IMR-90 (cell line): Measurements from ENCODE around the gene SNAPIN. TPM values are rescaled to one million over a fixed set of nuclear protein-coding genes. Genes with fewer than 3 reads are reported as not detected.

ENCODE experiments used
- ATAC-seq: fragments of 200-7000 bp; cut with Tn5 transposase; 2 replicates; pipeline ENCODE4 v1.9.1; 2020; ENCODE audit warnings: low read depth, mild to moderate bottlenecking, moderate library complexity
- BruUV-seq: library from RNA; stranded (reverse); fragments of 400-500 nt; replicated peaks from 2 replicates; lab custom pipeline; 2021; lab: Mats Ljungman, UMichigan
- CTCF ChIA-PET: fragments of 300-600 bp; formaldehyde crosslinking; extraction: SDS; loops from one replicate; lab custom pipeline; 2021; ENCODE audit warnings: antibody characterized with exemption; lab: Yijun Ruan, JAX
- POLR2A ChIA-PET: fragments of 300-600 bp; sonication (Branson Sonifier 250); formaldehyde crosslinking; loops from one replicate; lab custom pipeline; 2022; ENCODE audit warnings: antibody characterized with exemption; ENCODE audit not compliant: unreplicated experiment; lab: Charles Lee
- DNase-seq: peaks from one replicate; pipeline ENCODE4 v3.0.0; 2013
- H2AFZ ChIP-seq: replicated peaks from 2 replicates; pipeline ENCODE3; 2013; ENCODE audit warnings: low read length, mild to moderate bottlenecking; ENCODE audit not compliant: poor library complexity
- H2AK5ac ChIP-seq: 2 replicates; pipeline ENCODE4 v1.6.1; 2013; ENCODE audit warnings: low read depth, low read length, inconsistent platforms
- H2AK9ac ChIP-seq: replicated peaks from 2 replicates; pipeline ENCODE3; 2013; ENCODE audit warnings: mild to moderate bottlenecking, low read depth, low read length, moderate library complexity; ENCODE audit not compliant: poor library complexity
- H2BK120ac ChIP-seq: 2 replicates; pipeline ENCODE4 v1.6.1; 2013; ENCODE audit warnings: low read depth, low read length, inconsistent platforms
- H2BK15ac ChIP-seq: 3 replicates; pipeline ENCODE4 v1.6.1; 2013; ENCODE audit warnings: low read depth, low read length, inconsistent platforms
- H2BK20ac ChIP-seq: 2 replicates; pipeline ENCODE4 v1.6.1; 2013; ENCODE audit warnings: low read depth, mild to moderate bottlenecking, inconsistent platforms, low read length, moderate library complexity
- H2BK5ac ChIP-seq: 2 replicates; pipeline ENCODE4 v1.6.1; 2013; ENCODE audit warnings: mild to moderate bottlenecking, low read depth, low read length, inconsistent platforms; ENCODE audit not compliant: poor library complexity, severe bottlenecking
- H3K14ac ChIP-seq: replicated peaks from 2 replicates; pipeline ENCODE4 v1.6.1; 2013; ENCODE audit warnings: low read depth, low read length, inconsistent platforms
- H3K18ac ChIP-seq: 2 replicates; pipeline ENCODE4 v1.6.1; 2013; ENCODE audit warnings: low read depth, low read length, control low read depth
- H3K23ac ChIP-seq: 2 replicates; pipeline ENCODE4 v1.6.1; 2013; ENCODE audit warnings: low read depth, low read length, inconsistent platforms
- H3K27ac ChIP-seq: 2 replicates; pipeline ENCODE4 v1.5.1; 2013; ENCODE audit warnings: mild to moderate bottlenecking, control low read depth, low read length; ENCODE audit not compliant: insufficient read depth
- H3K27me3 ChIP-seq: 2 replicates; pipeline ENCODE4 v1.6.1; 2013; ENCODE audit warnings: low read length; ENCODE audit not compliant: control insufficient read depth, insufficient read depth
- H3K36me3 ChIP-seq: 2 replicates; pipeline ENCODE4 v1.6.1; 2013; ENCODE audit warnings: low read length, mixed read lengths; ENCODE audit not compliant: control insufficient read depth, insufficient read depth
- H3K4ac ChIP-seq: 2 replicates; pipeline ENCODE4 v1.6.1; 2013; ENCODE audit warnings: low read depth, low read length, inconsistent platforms
- H3K4me1 ChIP-seq: 2 replicates; pipeline ENCODE4 v1.6.1; 2013; ENCODE audit warnings: low read length, mixed read lengths; ENCODE audit not compliant: control insufficient read depth, insufficient read depth
- H3K4me2 ChIP-seq: 2 replicates; pipeline ENCODE4 v1.6.1; 2013; ENCODE audit warnings: low read depth, mild to moderate bottlenecking, control low read depth, low read length, moderate library complexity
- H3K4me3 ChIP-seq: 2 replicates; pipeline ENCODE4 v1.5.1; 2013; ENCODE audit warnings: low read depth, mild to moderate bottlenecking, control low read depth, low read length, moderate library complexity; ENCODE audit not compliant: insufficient read depth
- H3K56ac ChIP-seq: 2 replicates; pipeline ENCODE4 v1.6.1; 2013; ENCODE audit warnings: low read length, inconsistent platforms; ENCODE audit not compliant: insufficient read depth; ENCODE audit errors: extremely low read depth
- H3K79me1 ChIP-seq, 2 experiments: 2 replicates each; pipeline ENCODE4 v1.6.1; 2013; ENCODE audit warnings: low read length in 2 of 2, inconsistent platforms in 1 of 2, low read depth in 1 of 2
- H3K9ac ChIP-seq: 2 replicates; pipeline ENCODE4 v1.6.1; 2013; ENCODE audit warnings: low read depth, low read length, control low read depth
- H3K9me1 ChIP-seq: 2 replicates; pipeline ENCODE4 v1.6.1; 2013; ENCODE audit warnings: low read length, inconsistent platforms; ENCODE audit not compliant: insufficient read depth
- H3K9me3 ChIP-seq: 2 replicates; pipeline ENCODE4 v1.6.1; 2013; ENCODE audit warnings: low read length; ENCODE audit not compliant: control insufficient read depth, insufficient read depth
- H4K20me1 ChIP-seq: 2 replicates; pipeline ENCODE4 v1.6.1; 2013; ENCODE audit warnings: low read length, inconsistent platforms; ENCODE audit not compliant: insufficient read depth
- H4K5ac ChIP-seq: 2 replicates; pipeline ENCODE4 v1.6.1; 2013; ENCODE audit warnings: mild to moderate bottlenecking, low read depth, low read length, control low read depth
- H4K8ac ChIP-seq, 2 experiments: 2 replicates each; pipeline ENCODE4 v1.6.1; 2013; ENCODE audit warnings: low read depth in 2 of 2, low read length in 2 of 2, control low read depth in 1 of 2, inconsistent platforms in 1 of 2
- H4K91ac ChIP-seq: 2 replicates; pipeline ENCODE4 v1.6.1; 2013; ENCODE audit warnings: low read depth, low read length, inconsistent platforms; ENCODE audit not compliant: insufficient read depth
- CEBPB ChIP-seq: IDR thresholded peaks from 2 replicates; pipeline ENCODE4 v1.6.1; 2012; ENCODE audit warnings: low read depth, low read length, improper control_type of control experiment
- FOS ChIP-seq: fragments of 150-350 bp; IDR thresholded peaks from 2 replicates; pipeline ENCODE4 v1.6.1; 2016; ENCODE audit warnings: low read depth, low read length
- MAFK ChIP-seq: IDR thresholded peaks from 2 replicates; pipeline ENCODE4 v1.6.1; 2012; ENCODE audit warnings: low read depth, low read length, improper control_type of control experiment
- WGBS, 2 experiments: methylation state at CpG; one replicate each; pipeline versions ENCODE4 v1.1.5 to v1.1.7; 2013; ENCODE audit warnings: missing lambda C conversion rate in 2 of 2; ENCODE audit not compliant: insufficient read length in 1 of 2; ENCODE audit errors: extremely low coverage in 2 of 2; 5-methylcytosine and 5-hydroxymethylcytosine counted together
- dilution Hi-C: fragments of 300-500 bp; cut with HindIII; formaldehyde crosslinking; loops from one replicate; pipeline ENCODE4 v1.14.3; 2018; ENCODE audit warnings: low sequenced_read_pairs; ENCODE audit not compliant: unreplicated experiment
- in situ Hi-C: fragments of 300-500 bp; cut with MboI; formaldehyde crosslinking; loops from 3 replicates; pipeline ENCODE4 v1.14.3; 2019; ENCODE audit warnings: low sequenced_read_pairs, inconsistent platforms, mixed read lengths
- intact Hi-C: fragments of 100-400 bp; cut with micrococcal nuclease; formaldehyde crosslinking; loops from 2 replicates; pipeline ENCODE4 v1.10.0; 2022
- polyA plus RNA-seq, 3 experiments: library from polyadenylated mRNA; depleted of rRNA; stranded (reverse); fragments of >200 nt; gene quantifications; 2 replicates each; pipeline ENCODE4 v1.2.3, GENCODE V29; 2012; ENCODE audit warnings: low replicate concordance in 1 of 3
- total RNA-seq: library from RNA; depleted of rRNA; stranded (reverse); fragments of >200 nt; gene quantifications from 2 replicates; pipeline ENCODE4 v1.2.3, GENCODE V29; 2012
- TF ChIP-seq, protein P1 (sequence below): conservative IDR thresholded peaks from 2 replicates; pipeline ENCODE4 v1.5.1; 2012; ENCODE audit warnings: mild to moderate bottlenecking, low read depth, low read length, improper control_type of control experiment
- TF ChIP-seq, protein P2 (sequence below): fragments of 150-350 bp; IDR thresholded peaks from 2 replicates; pipeline ENCODE4 v1.6.1; 2017; ENCODE audit warnings: mild to moderate bottlenecking, antibody characterized with exemption, low read length, low read depth

The SNAPIN gene
- total and polyA plus RNA-seq, 2 of the 4 experiments (the other 2 are of a cell fraction) = 37.4 to 40.9 TPM

DNA sequence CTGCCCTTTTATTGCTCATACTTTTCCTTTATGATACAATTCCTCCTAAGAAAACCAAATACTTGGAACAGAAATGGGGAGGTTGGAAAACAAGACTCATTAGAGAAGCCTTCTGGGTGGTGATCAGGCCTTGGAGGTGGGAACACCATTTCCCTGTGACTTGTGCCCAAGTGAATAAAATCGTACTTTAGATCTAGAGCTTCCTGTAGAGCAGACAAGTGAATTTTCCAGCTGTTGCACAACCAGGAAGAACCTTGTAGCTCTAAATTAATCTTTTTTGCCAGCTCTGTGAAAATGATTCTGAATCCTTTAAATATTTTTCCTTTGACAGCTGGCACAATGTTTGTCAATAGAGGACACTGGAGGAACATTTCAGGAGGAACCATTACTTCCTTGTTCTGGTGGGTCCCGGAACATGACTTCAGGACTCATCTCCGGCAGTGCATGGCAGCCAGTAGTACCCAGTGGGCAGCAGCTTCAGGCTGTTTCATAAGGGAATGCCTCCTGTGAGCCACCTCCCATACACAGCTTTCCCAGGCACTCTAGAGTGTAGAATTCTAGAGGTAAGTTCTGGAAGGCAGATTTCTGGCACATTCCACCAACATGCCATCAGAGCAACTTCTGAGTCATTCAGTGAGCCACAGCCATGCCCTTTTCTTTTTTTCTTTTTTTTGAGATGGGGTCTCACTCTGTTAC is 5.5 kb upstream of the SNAPIN start:
- H3K9ac ChIP-seq = no peak overlapping the region

More for the DNA sequence above, 5.5 kb upstream of the SNAPIN start:
- Histone ChIP-seq H2AK5ac (no peak overlapping the region; the same call in 1 of the 2 replicates), H4K91ac (peak overlapping the region; percentile 11; the same call in 1 of the 2 replicates), H2BK20ac (0 out of 2 replicates have a peak overlapping the region, but pooled peaks have one; percentile 15), H3K27ac (no peak overlapping the region), H3K79me1 (no peaks in the 10 kb centered on the region), H2BK15ac (peak overlapping the region; percentile 42; the same call in 1 of the 3 replicates), H3K14ac (peak overlapping the region; percentile 25; the same call in 1 of the 2 replicates), H3K4me2 (no peak overlapping the region; the same call in 1 of the 2 replicates), H3K23ac (peak overlapping the region; percentile 55; the same call in 1 of the 2 replicates), H3K27me3 (no peaks in the 10 kb centered on the region), H3K56ac (no peak overlapping the region), H4K8ac (peak overlapping the region; percentile 75 to 83), H3K36me3 (no peaks in the 10 kb centered on the region), H3K9me3 (no peaks in the 10 kb centered on the region), H3K4me1 (peaks cover 7% of the 10 kb centered on the region), H3K9me1 (peaks cover 6% of the 10 kb centered on the region; the same call in 1 of the 2 replicates), H3K4me3 (no peak overlapping the region), H2BK120ac (no peak overlapping the region), H4K5ac (peak overlapping the region; percentile 77; the same call in 1 of the 2 replicates), H3K4ac (peak overlapping the region; percentile 52), H2BK5ac (no peak overlapping the region), H2AFZ (peak overlapping the region; percentile 84), H4K20me1 (no peaks in the 10 kb centered on the region), H3K18ac (peak overlapping the region; percentile 34; the same call in 1 of the 2 replicates), H2AK9ac (peak overlapping the region; percentile 25)
- dilution Hi-C loops = no loop called here
- 83% methylated on average over 1 of the region's 3 CpGs; no CpG with 5 or more reads in 1 of the 2 experiments for WGBS, 2 experiments
- no TSS peak for BruUV-seq
- ChIA-PET CTCF (interaction anchor here (1.7 kb wide), 1 partner anchor 81 kb away, joined by 5 read pairs; no protein-coding TSS in a partner anchor), POLR2A (no interaction called here)
- in situ Hi-C loops = no loop called here
- peak; percentile 64 for DNase-seq
- intact Hi-C loops = loop anchor here (1.0 kb wide), 1 partner anchor 81 kb away; no protein-coding TSS in a partner anchor
- ATAC-seq = peak; percentile 58
- TF ChIP-seq MAFK (no peak), FOS (0 out of 2 replicates have a peak, but pooled peaks have one; percentile 18), CEBPB (peak; percentile 51)
- TF ChIP-seq, protein P1, sequence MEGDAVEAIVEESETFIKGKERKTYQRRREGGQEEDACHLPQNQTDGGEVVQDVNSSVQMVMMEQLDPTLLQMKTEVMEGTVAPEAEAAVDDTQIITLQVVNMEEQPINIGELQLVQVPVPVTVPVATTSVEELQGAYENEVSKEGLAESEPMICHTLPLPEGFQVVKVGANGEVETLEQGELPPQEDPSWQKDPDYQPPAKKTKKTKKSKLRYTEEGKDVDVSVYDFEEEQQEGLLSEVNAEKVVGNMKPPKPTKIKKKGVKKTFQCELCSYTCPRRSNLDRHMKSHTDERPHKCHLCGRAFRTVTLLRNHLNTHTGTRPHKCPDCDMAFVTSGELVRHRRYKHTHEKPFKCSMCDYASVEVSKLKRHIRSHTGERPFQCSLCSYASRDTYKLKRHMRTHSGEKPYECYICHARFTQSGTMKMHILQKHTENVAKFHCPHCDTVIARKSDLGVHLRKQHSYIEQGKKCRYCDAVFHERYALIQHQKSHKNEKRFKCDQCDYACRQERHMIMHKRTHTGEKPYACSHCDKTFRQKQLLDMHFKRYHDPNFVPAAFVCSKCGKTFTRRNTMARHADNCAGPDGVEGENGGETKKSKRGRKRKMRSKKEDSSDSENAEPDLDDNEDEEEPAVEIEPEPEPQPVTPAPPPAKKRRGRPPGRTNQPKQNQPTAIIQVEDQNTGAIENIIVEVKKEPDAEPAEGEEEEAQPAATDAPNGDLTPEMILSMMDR = no peak
- TF ChIP-seq, protein P2, sequence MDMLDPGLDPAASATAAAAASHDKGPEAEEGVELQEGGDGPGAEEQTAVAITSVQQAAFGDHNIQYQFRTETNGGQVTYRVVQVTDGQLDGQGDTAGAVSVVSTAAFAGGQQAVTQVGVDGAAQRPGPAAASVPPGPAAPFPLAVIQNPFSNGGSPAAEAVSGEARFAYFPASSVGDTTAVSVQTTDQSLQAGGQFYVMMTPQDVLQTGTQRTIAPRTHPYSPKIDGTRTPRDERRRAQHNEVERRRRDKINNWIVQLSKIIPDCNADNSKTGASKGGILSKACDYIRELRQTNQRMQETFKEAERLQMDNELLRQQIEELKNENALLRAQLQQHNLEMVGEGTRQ = no peak
